Esophagus squamous epithelium (tissue), 4 donors: ENCODE measurements around the gene GLB1L2.

Experiments
- POLR2A ChIP-seq, 4 donors: fragments of 450-650 bp; IDR thresholded peaks; one replicate each; pipeline ENCODE4 v1.6.1; 2017; ENCODE audit warnings: antibody characterized with exemption in 4 of 4, mild to moderate bottlenecking in 4 of 4, moderate library complexity in 3 of 4
- TF ChIP-seq, protein P1 (sequence below), 6 experiments: fragments of 450-650 bp in 4 of 6; fragments of 200-600 bp in 2 of 6; sonication (generic) in 2 of 6; IDR thresholded peaks; one replicate each; pipeline ENCODE4 v1.5.1; 2016 to 2019; ENCODE audit warnings: antibody characterized with exemption in 6 of 6, mild to moderate bottlenecking in 4 of 6, moderate library complexity in 4 of 6

DNA sequence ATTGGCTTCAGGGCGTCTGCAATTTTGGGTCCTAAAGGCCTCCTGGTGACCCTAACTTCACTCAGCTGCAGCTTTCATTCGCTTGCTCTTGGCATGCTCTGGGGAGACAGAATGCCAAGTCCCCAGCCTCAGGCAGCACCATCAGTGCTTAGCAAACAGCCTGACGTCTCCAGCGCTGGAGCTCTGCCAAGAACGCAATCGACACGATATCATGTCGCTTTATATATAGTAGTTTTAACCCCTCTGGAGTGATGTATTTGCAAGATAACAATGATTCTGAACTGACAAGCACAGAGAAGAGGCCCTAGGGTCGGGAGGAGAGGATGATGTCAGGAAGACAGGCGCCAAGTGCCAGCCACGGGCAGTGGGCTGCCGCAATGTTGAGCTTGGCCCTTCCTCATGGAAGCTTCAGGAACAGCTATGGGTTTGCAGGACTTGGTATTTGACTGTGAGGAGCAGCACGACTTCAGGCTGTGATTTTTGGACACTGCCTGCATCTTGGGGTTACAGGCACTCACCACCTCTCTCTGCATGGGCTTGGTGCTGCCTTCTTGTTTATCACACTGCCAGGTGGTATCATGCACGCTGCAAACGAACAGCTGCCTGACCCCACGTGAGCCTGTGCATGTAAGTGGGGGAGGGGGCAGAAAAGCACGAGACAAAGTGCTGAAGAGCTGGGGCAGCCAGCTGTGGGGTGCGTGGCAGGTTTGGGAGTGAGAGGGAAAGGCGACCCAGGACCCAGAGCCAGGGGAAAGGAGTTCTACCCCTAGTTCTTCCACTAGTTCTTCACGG lies 54.2 kb downstream of the GLB1L2 start:
- TF ChIP-seq, protein P1, sequence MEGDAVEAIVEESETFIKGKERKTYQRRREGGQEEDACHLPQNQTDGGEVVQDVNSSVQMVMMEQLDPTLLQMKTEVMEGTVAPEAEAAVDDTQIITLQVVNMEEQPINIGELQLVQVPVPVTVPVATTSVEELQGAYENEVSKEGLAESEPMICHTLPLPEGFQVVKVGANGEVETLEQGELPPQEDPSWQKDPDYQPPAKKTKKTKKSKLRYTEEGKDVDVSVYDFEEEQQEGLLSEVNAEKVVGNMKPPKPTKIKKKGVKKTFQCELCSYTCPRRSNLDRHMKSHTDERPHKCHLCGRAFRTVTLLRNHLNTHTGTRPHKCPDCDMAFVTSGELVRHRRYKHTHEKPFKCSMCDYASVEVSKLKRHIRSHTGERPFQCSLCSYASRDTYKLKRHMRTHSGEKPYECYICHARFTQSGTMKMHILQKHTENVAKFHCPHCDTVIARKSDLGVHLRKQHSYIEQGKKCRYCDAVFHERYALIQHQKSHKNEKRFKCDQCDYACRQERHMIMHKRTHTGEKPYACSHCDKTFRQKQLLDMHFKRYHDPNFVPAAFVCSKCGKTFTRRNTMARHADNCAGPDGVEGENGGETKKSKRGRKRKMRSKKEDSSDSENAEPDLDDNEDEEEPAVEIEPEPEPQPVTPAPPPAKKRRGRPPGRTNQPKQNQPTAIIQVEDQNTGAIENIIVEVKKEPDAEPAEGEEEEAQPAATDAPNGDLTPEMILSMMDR (IDR thresholded peaks at IDR 0.05) = no peak
- no peak for TF ChIP-seq POLR2A (IDR thresholded peaks at IDR 0.05)
